ENCODE data around the gene PRPF31.
"Not testable (repeated sequence)": the region's sequence is repeated elsewhere in the genome, so short reads cannot be mapped to it uniquely, and the experiment has no call there.

The PRPF31 gene

GRCh38 chr19:54162241-54162805, 46.8 kb downstream of the PRPF31 start:
- peak; percentile 83 for DNase-seq (ENCODE audit: low read depth, low spot score)

- no peak for DNase-seq (ENCODE audit: low read depth, low spot score)
These were observed 47.3 kb downstream of the PRPF31 start for GRCh38 chr19:54162884-54163283.

- peak; percentile 94 for DNase-seq (ENCODE audit: low read depth, low spot score)
These were observed 49.0 kb downstream of the PRPF31 start for GRCh38 chr19:54164369-54165068.

GRCh38 chr19:54165222-54165621, 49.7 kb downstream of the PRPF31 start:
- DNase-seq (ENCODE audit: low read depth, low spot score) = no peak

GRCh38 chr19:54168174-54168917, 52.8 kb downstream of the PRPF31 start:
- DNase-seq (ENCODE audit: low read depth, low spot score) = peak; percentile 97

GRCh38 chr19:54169149-54169740, 53.7 kb downstream of the PRPF31 start:
- DNase-seq (ENCODE audit: low read depth, low spot score) = no peak

- not testable (repeated sequence) for DNase-seq (ENCODE audit: low read depth, low spot score)
These were observed 56.3 kb downstream of the PRPF31 start for GRCh38 chr19:54171736-54172431.

- peak; percentile 84 for DNase-seq (ENCODE audit: low read depth, low spot score)
These were observed 57.2 kb downstream of the PRPF31 start, which contains the start of gene TMC4 for GRCh38 chr19:54172471-54173358. TMC4 (minus strand) TSS chr19:54173160; CDS start chr19:54173117, 43 bp downstream.

GRCh38 chr19:54173359-54173699, 57.8 kb downstream of the PRPF31 start:
- DNase-seq (ENCODE audit: low read depth, low spot score) = no peak

- no peak for DNase-seq (ENCODE audit: low read depth, low spot score)
These were observed 58.6 kb downstream of the PRPF31 start for GRCh38 chr19:54173951-54174834.

GRCh38 chr19:54178581-54179261, 63.2 kb downstream of the PRPF31 start:
- DNase-seq (ENCODE audit: low read depth, low spot score) = peak; percentile 73

- DNase-seq (ENCODE audit: low read depth, low spot score) = no peak
These were observed 63.8 kb downstream of the PRPF31 start for GRCh38 chr19:54179262-54179852.

GRCh38 chr19:54179921-54180461, 64.4 kb downstream of the PRPF31 start:
- DNase-seq (ENCODE audit: low read depth, low spot score) = peak; percentile 98

GRCh38 chr19:54180691-54181091, 65.1 kb downstream of the PRPF31 start:
- no peak for DNase-seq (ENCODE audit: low read depth, low spot score)

Data from ELF-1 (cell line).